Ishikawa (cell line): Measurements from ENCODE around the gene TTC38.

ENCODE experiments used
- CEBPB ChIP-seq: IDR thresholded peaks from 2 replicates; pipeline ENCODE4 v1.6.1; 2012
- CREB1 ChIP-seq: IDR thresholded peaks from 2 replicates; pipeline ENCODE4 v1.6.1; 2012; ENCODE audit warnings: low read depth
- EGR1 ChIP-seq: IDR thresholded peaks from 2 replicates; pipeline ENCODE4 v1.6.1; 2012
- EP300 ChIP-seq: IDR thresholded peaks from 2 replicates; pipeline ENCODE4 v1.6.1; 2012; ENCODE audit warnings: borderline replicate concordance
- FOXM1 ChIP-seq: IDR thresholded peaks from 2 replicates; pipeline ENCODE4 v1.6.1; 2012; ENCODE audit warnings: low read depth, borderline replicate concordance
- MAX ChIP-seq: IDR thresholded peaks from 2 replicates; pipeline ENCODE4 v1.6.1; 2012
- NFIC ChIP-seq: IDR thresholded peaks from 2 replicates; pipeline ENCODE4 v1.6.1; 2012
- RAD21 ChIP-seq: IDR thresholded peaks from 2 replicates; pipeline ENCODE4 v1.6.1; 2012; ENCODE audit warnings: low read depth
- REST ChIP-seq: IDR thresholded peaks from 2 replicates; pipeline ENCODE4 v1.6.1; 2012; ENCODE audit warnings: low read depth, mild to moderate bottlenecking
- TAF1 ChIP-seq: IDR thresholded peaks from 2 replicates; pipeline ENCODE4 v1.6.1; 2012; ENCODE audit warnings: low read depth, mild to moderate bottlenecking
- TCF12 ChIP-seq: IDR thresholded peaks from 2 replicates; pipeline ENCODE4 v1.6.1; 2012; ENCODE audit warnings: low read depth
- TEAD4 ChIP-seq: IDR thresholded peaks from 2 replicates; pipeline ENCODE4 v1.6.1; 2012
- USF1 ChIP-seq: IDR thresholded peaks from 2 replicates; pipeline ENCODE4 v1.6.1; 2012
- YY1 ChIP-seq: IDR thresholded peaks from 2 replicates; pipeline ENCODE4 v1.6.1; 2012; ENCODE audit warnings: low read depth
- ZBTB7A ChIP-seq: IDR thresholded peaks from 2 replicates; pipeline ENCODE4 v1.6.1; 2012; ENCODE audit warnings: low read depth

TTC38 gene

GRCh38 chr22:46286006-46286405 lies 18.2 kb downstream of the TTC38 start:
- no peak for TF ChIP-seq TCF12
- no peak for TF ChIP-seq EP300
- TF ChIP-seq CREB1 = no peak
- TF ChIP-seq YY1 = no peak
- no peak for TF ChIP-seq USF1
- no peak for TF ChIP-seq FOXM1
- TF ChIP-seq TEAD4 = no peak
- TF ChIP-seq EGR1 = no peak
- no peak for TF ChIP-seq NFIC
- no peak for TF ChIP-seq RAD21
- no peak for TF ChIP-seq ZBTB7A
- no peak for TF ChIP-seq REST
- TF ChIP-seq CEBPB = no peak
- no peak for TF ChIP-seq MAX
- TF ChIP-seq TAF1 = no peak

- TF ChIP-seq MAX (no peak), EP300 (no peak), REST (no peak), EGR1 (no peak), FOXM1 (no peak)
Measured at GRCh38 chr22:46286941-46287872, 19.4 kb downstream of the TTC38 start.

- TF ChIP-seq EGR1 (no peak), YY1 (no peak), USF1 (no peak), RAD21 (no peak), NFIC (no peak), TCF12 (no peak), MAX (no peak), CEBPB (no peak), TEAD4 (no peak), TAF1 (no peak), REST (no peak), FOXM1 (no peak), EP300 (no peak), ZBTB7A (no peak), CREB1 (no peak)
Measured at GRCh38 chr22:46287873-46288751, 20.3 kb downstream of the TTC38 start.

- TF ChIP-seq ZBTB7A (no peak), TAF1 (no peak), EP300 (no peak), YY1 (no peak), FOXM1 (no peak), RAD21 (no peak), REST (no peak), CEBPB (no peak), NFIC (no peak), EGR1 (no peak), MAX (no peak)
Measured at GRCh38 chr22:46288846-46289243, 21.0 kb downstream of the TTC38 start.
